ENCODE data around the gene MTMR3. TPM values are rescaled to one million over a fixed set of nuclear protein-coding genes. Genes with fewer than 3 reads are reported as not detected.
A peak's percentile ranks its signal among the peaks of the same experiment; 100 is the strongest.

MTMR3 gene
- polyA plus RNA-seq, 2 of the 4 experiments (the other 2 are of a cell fraction): 7.4 to 18.8 TPM

DNA sequence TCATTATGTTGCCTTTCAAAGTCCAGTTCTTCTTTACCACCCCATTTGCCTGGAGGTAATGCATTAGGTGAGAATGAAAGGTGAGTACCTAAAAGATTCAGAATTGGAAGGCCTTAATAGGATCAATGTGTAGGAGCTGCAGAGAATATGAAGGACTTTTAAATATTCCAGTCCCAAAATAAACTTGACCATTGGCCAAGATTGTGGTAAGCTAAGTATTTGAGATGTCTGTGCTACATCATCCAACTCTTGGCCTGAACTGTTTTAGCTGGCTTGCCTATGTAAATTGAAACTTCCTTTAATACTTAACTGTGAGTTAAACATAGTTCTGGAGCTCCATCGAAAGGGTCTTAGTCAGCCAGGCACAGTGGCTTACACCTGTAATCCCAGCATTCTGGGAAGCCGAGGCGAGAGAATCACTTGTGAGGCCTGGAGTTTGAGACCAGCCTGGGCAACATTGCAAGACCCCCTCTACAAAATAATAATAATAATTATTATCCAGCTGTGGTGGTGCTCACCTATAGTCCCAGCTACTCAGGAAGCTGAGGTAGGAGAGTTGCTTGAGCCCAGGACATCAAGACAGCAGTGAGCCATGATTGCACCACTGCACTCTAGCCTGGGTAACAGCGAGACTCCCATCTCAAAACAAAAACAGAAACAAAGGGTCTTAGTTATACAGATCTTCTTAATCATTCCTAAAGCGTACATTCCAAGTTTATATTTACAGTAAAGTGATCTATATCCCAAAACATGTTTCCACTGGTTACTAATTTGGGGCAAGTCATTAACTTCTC, 29.8 kb downstream of the MTMR3 start:
- DNase-seq (ENCODE audit: low read depth in 1 of 2, low spot score in 1 of 2) (peak in 1 of 2 experiments; percentile 24), ATAC-seq (peak in 1 of 2 experiments; percentile 61; a peak in 2 of 6 replicates), FAIRE-seq (no peak)
- Histone ChIP-seq H3K9me3 (no peaks in the 10 kb centered on the region), H3K4me1 (peaks cover 70% of the 10 kb centered on the region), H3K27ac (peak overlapping the region in 1 of 2 experiments; percentile 53; a peak in 4 of 6 replicates), H3K4me3 (no peak overlapping the region), H3K4me2 (peak overlapping the region; percentile 53)
- ChIA-PET POLR2A (interaction anchor here (0.6 kb wide), 1 partner anchor 341 kb away, joined by 7 read pairs; no protein-coding TSS in a partner anchor), CTCF (interaction anchor here (2.0 kb wide), 1 partner anchor 93 kb away, joined by 5 read pairs; no protein-coding TSS in a partner anchor)
- TF ChIP-seq ZFP36 (IDR thresholded peaks at IDR 0.05; ENCODE audit: borderline replicate concordance, partially characterized antibody): no peak
- TF ChIP-seq HOXA7 (CRISPR knock-in tag; IDR thresholded peaks at IDR 0.05): no peak
- TF ChIP-seq, protein P1, sequence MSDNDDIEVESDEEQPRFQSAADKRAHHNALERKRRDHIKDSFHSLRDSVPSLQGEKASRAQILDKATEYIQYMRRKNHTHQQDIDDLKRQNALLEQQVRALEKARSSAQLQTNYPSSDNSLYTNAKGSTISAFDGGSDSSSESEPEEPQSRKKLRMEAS (IDR thresholded peaks at IDR 0.05): no peak
- no peak for TF ChIP-seq KDM1A (IDR thresholded peaks at IDR 0.05; ENCODE audit: low read depth)
- no peak for TF ChIP-seq CHD4 (IDR thresholded peaks at IDR 0.05; ENCODE audit: borderline replicate concordance)
- no peak for TF ChIP-seq ZSCAN20 (CRISPR knock-in tag; IDR thresholded peaks at IDR 0.05)
- no peak for TF ChIP-seq NFE2L2 (conservative IDR thresholded peaks at IDR 0.05; ENCODE audit: low read length)
- no peak for TF ChIP-seq EHF (CRISPR knock-in tag; IDR thresholded peaks at IDR 0.05)
- TF ChIP-seq, protein P2, sequence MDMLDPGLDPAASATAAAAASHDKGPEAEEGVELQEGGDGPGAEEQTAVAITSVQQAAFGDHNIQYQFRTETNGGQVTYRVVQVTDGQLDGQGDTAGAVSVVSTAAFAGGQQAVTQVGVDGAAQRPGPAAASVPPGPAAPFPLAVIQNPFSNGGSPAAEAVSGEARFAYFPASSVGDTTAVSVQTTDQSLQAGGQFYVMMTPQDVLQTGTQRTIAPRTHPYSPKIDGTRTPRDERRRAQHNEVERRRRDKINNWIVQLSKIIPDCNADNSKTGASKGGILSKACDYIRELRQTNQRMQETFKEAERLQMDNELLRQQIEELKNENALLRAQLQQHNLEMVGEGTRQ (IDR thresholded peaks at IDR 0.05): no peak
- TF ChIP-seq TP53 (CRISPR knock-in tag; IDR thresholded peaks at IDR 0.05): no peak
- TF ChIP-seq PHF8 (IDR thresholded peaks at IDR 0.05; ENCODE audit: borderline replicate concordance, low read depth): no peak
- no peak for TF ChIP-seq HOXB13 (CRISPR knock-in tag; IDR thresholded peaks at IDR 0.05; ENCODE audit: low read depth)
- no peak for TF ChIP-seq CEBPB (IDR thresholded peaks at IDR 0.05)
- TF ChIP-seq NPAS2 (CRISPR knock-in tag; IDR thresholded peaks at IDR 0.05; ENCODE audit: borderline replicate concordance): no peak
- TF ChIP-seq RNF2 (IDR thresholded peaks at IDR 0.05; ENCODE audit: borderline replicate concordance, low read depth): no peak
- TF ChIP-seq SMC3 (IDR thresholded peaks at IDR 0.05): no peak
- TF ChIP-seq KDM5A (IDR thresholded peaks at IDR 0.05): no peak
- no peak for TF ChIP-seq MAFK (IDR thresholded peaks at IDR 0.05; ENCODE audit: partially characterized antibody)
- WGBS (ENCODE audit: missing lambda C conversion rate): 49% methylated on average over 5 of the region's 5 CpGs

DNA sequence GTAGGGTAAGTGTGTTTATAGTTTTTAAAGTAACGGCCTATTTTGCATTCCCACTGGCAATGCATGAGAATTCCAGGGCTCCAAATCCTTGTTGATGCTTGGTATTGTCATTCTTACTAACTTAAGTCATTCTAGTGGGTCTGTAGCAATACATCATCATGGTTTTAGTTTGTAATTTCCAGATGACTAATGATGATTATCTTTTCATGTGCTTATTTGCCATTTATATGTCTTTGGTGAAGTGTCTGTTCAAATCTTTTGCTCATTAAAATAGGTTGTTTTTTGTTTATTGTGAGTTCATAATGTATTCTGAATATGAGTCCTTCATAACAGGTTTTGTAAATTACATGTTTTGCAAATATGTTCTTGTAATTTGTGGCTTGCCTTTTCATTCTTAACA, 31.2 kb downstream of the MTMR3 start:
- ChIA-PET CTCF (no interaction called here), POLR2A (no interaction called here)
- FAIRE-seq (peak; percentile 68), DNase-seq (ENCODE audit: low read depth in 1 of 2, low spot score in 1 of 2) (no peak), ATAC-seq (no peak)
- Histone ChIP-seq H3K27ac (0 out of 6 replicates have a peak overlapping the region, but pooled peaks of 1 of the 2 experiments have one; percentile 10), H3K4me1 (peaks cover 66% of the 10 kb centered on the region), H3K4me3 (no peak overlapping the region), H3K4me2 (peak overlapping the region; percentile 53; the same call in 2 of the 3 replicates), H3K9me3 (no peaks in the 10 kb centered on the region)
- 70% methylated on average over 1 of the region's 1 CpG for WGBS (ENCODE audit: missing lambda C conversion rate)
- TF ChIP-seq, protein P3, sequence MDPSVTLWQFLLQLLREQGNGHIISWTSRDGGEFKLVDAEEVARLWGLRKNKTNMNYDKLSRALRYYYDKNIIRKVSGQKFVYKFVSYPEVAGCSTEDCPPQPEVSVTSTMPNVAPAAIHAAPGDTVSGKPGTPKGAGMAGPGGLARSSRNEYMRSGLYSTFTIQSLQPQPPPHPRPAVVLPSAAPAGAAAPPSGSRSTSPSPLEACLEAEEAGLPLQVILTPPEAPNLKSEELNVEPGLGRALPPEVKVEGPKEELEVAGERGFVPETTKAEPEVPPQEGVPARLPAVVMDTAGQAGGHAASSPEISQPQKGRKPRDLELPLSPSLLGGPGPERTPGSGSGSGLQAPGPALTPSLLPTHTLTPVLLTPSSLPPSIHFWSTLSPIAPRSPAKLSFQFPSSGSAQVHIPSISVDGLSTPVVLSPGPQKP (IDR thresholded peaks at IDR 0.05; ENCODE audit: low read depth, low read length): no peak
- no peak for TF ChIP-seq FOSL2 (IDR thresholded peaks at IDR 0.05)
- peak; percentile 12; the same call in 1 of the 2 replicates for TF ChIP-seq FOSL2 (CRISPR knock-in tag; IDR thresholded peaks at IDR 0.05)

DNA sequence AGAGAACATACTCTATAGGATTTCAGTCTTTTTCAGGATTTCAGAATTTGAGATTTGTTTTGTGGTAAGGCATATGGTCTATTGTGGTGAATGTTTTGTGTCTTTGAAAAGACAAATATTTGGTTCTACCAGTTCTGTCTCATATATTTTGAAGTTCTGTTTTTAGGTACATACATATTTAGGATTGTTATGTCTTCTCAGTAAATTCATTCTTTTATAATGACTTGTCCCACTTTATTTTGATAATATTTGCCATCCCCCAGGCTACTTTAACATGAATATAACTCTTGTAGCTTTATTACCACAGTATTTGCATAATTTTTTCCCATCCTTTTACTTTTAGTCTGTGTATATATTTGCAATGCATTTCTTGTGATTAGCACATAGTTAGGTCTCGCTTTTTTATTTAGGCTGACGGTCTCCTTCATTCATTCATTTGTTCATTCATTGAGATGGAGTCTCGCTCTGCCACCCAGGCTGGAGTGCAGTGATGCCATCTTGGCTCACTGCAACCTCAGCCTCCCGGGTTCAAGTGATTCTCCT, 32.1 kb downstream of the MTMR3 start:
- TF ChIP-seq HOXB13 (CRISPR knock-in tag; IDR thresholded peaks at IDR 0.05; ENCODE audit: low read depth) (no peak), RNF2 (IDR thresholded peaks at IDR 0.05; ENCODE audit: borderline replicate concordance, low read depth) (no peak), HOXB5 (CRISPR knock-in tag; IDR thresholded peaks at IDR 0.05) (no peak)
- DNase-seq (ENCODE audit: low read depth in 1 of 2, low spot score in 1 of 2): no peak
- Histone ChIP-seq H3K27ac (no peak overlapping the region), H3K4me1 (peaks cover 66% of the 10 kb centered on the region), H3K9me3 (no peaks in the 10 kb centered on the region), H3K4me2 (no peak overlapping the region), H3K4me3 (no peak overlapping the region)
- ChIA-PET POLR2A (no interaction called here), CTCF (no interaction called here)
- no peak for FAIRE-seq
- 93% methylated on average over 4 of the region's 4 CpGs for WGBS (ENCODE audit: missing lambda C conversion rate)
- no peak for ATAC-seq

Measured in A549 (cell line).